Small intestine (tissue), 7 donors: ENCODE data around the gene BRD3. TPM values are rescaled to one million over a fixed set of nuclear protein-coding genes. Genes with fewer than 3 reads are reported as not detected.

Experiments used
- DNase-seq, 2 donors: peaks; one replicate each; pipeline versions ENCODE4 v3.0.0 to v3.0.0-alpha.2; 2013
- FAIRE-seq: peaks from 2 replicates; lab custom pipeline; 2012; peaks lifted over from hg19 to GRCh38; lab: Jason Lieb, UNC
- H3K27ac ChIP-seq, 3 donors: one replicate each; pipeline ENCODE4 v1.5.1; 2013; ENCODE audit warnings: low read length in 2 of 3, mild to moderate bottlenecking in 2 of 3, control low read depth in 1 of 3, inconsistent platforms in 1 of 3, low read depth in 1 of 3, moderate library complexity in 1 of 3
- H3K27me3 ChIP-seq, 3 donors: one replicate each; pipeline ENCODE4 v1.6.1; 2013; ENCODE audit warnings: low read length in 3 of 3, inconsistent platforms in 1 of 3; ENCODE audit not compliant: control insufficient read depth in 3 of 3, insufficient read depth in 3 of 3
- H3K36me3 ChIP-seq, 3 donors: one replicate each; pipeline ENCODE4 v1.6.1; 2013; ENCODE audit warnings: low read length in 3 of 3, inconsistent platforms in 1 of 3, low read depth in 1 of 3, mild to moderate bottlenecking in 1 of 3, moderate library complexity in 1 of 3; ENCODE audit not compliant: control insufficient read depth in 3 of 3, insufficient read depth in 2 of 3
- H3K4me1 ChIP-seq, 3 donors: one replicate each; pipeline ENCODE4 v1.6.1; 2013; ENCODE audit warnings: low read length in 2 of 3, inconsistent platforms in 1 of 3, low read depth in 1 of 3, mild to moderate bottlenecking in 1 of 3, moderate library complexity in 1 of 3; ENCODE audit not compliant: control insufficient read depth in 3 of 3, insufficient read depth in 2 of 3
- H3K4me3 ChIP-seq, 3 donors: one replicate each; pipeline ENCODE4 v1.5.1; 2013; ENCODE audit warnings: low read length in 3 of 3, control low read depth in 1 of 3, inconsistent platforms in 1 of 3, low read depth in 1 of 3, mild to moderate bottlenecking in 1 of 3, moderate library complexity in 1 of 3
- H3K9me3 ChIP-seq, 2 donors: one replicate each; pipeline ENCODE4 v1.6.1; 2013; ENCODE audit warnings: low read depth in 1 of 2, low read length in 1 of 2; ENCODE audit not compliant: control insufficient read depth in 2 of 2, insufficient read depth in 1 of 2
- WGBS, 3 donors: extraction: QIAGEN DNeasy Blood & Tissue Kit; methylation state at CpG; one replicate each; pipeline ENCODE4 v1.1.7; 2013; 5-methylcytosine and 5-hydroxymethylcytosine counted together
- polyA plus RNA-seq, 4 donors: library from polyadenylated mRNA; stranded (reverse) in 3 of 4; unstranded in 1 of 4; fragments of 200-250 nt in 3 of 4; fragments of 120-200 nt in 1 of 4; gene quantifications; one replicate each; pipeline versions ENCODE4 v1.2.1 to v1.2.3, GENCODE V29; 2013
- donor health status: healthy with polysubstance abuse.
- donor health status: control.
- donor health status: control.
- donor health status: Bipolar disorder and iron deficiency.
- donor health status: healthy.

The BRD3 gene
- polyA plus RNA-seq, 4 donors: 4.3 to 23.9 (median 8.5) TPM

DNA sequence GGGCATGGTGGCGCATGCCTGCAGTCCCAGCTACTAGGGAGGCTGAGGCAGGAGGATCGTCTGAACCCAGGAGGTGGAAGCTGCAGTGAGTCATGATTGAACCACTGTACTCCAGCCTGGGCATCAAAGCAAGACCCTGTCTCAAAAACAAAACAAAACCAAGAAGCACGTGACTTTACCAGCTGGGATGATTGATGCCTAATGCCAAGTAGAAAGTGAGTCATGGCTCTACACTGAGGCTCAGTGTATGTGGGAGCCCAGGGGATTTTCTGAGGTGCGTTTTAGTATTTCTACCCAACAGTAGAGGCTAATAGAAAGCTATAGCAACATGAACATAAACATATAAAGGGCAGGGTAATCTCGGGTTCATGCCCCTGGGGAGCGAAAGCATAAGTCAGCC lies 56.4 kb downstream of the BRD3 start:
- FAIRE-seq (no peak), DNase-seq (no peak)
- no peak overlapping the region for H3K27ac ChIP-seq
- H3K27me3 ChIP-seq: peaks cover 0 to 5% (median 0%) of the 10 kb centered on the region in 3 donors
- 78 to 90% (median 88%) methylated on average over 6 of the region's 6 CpGs for WGBS, 3 donors
- peaks cover 1 to 11% of the 10 kb centered on the region in 2 donors for H3K9me3 ChIP-seq
- no peaks in the 10 kb centered on the region for H3K36me3 ChIP-seq
- H3K4me3 ChIP-seq: no peak overlapping the region
- no peaks in the 10 kb centered on the region for H3K4me1 ChIP-seq

DNA sequence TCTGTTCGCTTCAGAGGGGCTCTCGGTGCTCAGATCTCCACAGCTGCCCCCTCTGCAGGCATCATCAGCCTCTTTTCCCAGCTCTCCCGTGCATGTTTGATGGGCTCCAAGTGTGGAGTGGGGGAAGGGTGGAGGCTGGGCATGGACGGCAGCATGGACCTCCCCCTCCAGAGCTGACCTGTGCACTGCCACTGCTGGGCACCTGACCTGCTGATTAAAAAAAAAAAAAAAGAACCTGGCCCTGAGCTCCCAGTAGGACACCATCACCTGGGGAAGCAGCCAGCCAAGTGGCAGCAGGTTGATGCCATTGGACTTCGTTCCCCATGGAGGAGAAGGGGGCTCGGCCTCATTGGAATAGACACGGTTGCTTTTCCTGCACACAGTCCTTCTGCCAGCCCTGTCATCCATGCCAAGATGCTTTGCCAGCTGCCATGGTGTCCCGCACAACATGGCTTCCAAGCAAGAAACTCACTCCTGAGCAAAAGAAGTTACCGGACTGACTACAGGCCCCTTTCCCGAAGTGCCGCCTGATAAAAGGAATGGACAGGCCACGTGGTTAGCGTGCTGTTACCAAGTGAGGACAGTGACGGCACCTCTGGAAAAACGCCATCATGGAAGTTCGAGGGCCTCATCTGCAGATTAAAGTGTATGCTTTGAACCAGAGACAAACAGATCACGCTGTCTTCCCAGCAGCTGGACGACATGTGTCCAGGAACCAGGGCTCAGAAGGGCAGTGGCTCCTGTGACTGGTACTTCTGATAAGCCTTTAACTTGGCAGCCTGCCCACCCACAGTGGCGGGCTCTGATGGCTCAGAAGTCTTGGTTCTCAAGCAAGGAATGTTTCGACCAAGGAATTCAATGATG lies 57.3 kb downstream of the BRD3 start:
- FAIRE-seq: no peak
- no peak overlapping the region for H3K27ac ChIP-seq
- H3K4me1 ChIP-seq: no peaks in the 10 kb centered on the region
- H3K36me3 ChIP-seq: no peaks in the 10 kb centered on the region
- peaks cover 1 to 11% of the 10 kb centered on the region in 2 donors for H3K9me3 ChIP-seq
- WGBS, 3 donors: 39 to 73% (median 48%) methylated on average over 20 of the region's 20 CpGs
- peak in 1 of 2 donors; percentile 39 for DNase-seq
- peaks cover 0 to 5% (median 0%) of the 10 kb centered on the region in 3 donors for H3K27me3 ChIP-seq
- no peak overlapping the region for H3K4me3 ChIP-seq

DNA sequence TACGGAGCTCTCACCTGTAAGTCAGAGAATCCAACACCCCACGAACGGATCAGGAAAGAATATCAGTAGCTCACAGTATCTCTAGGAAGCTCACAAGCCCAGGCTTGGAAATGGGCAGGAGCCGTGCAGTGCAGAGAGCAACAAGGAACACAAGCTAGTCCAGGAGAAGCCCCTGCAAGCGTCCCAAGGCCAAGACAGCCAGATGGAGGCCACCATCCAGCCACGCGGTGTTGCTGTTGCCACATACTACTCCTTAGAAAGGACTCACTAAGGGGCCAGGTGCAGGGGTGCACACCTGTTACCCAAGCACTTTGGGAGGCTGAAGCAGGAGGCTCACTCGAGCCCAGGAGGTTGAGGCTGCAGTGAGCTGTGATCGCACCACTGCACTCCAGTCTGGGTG lies 60.3 kb downstream of the BRD3 start:
- DNase-seq (no peak), FAIRE-seq (no peak)
- H3K4me3 ChIP-seq: no peak overlapping the region
- no peaks in the 10 kb centered on the region for H3K36me3 ChIP-seq
- H3K27ac ChIP-seq: no peak overlapping the region
- H3K4me1 ChIP-seq: no peaks in the 10 kb centered on the region
- H3K9me3 ChIP-seq: no peaks in the 10 kb centered on the region
- 78 to 82% (median 78%) methylated on average over 9 of the region's 9 CpGs for WGBS, 3 donors
- peaks cover 0 to 5% (median 0%) of the 10 kb centered on the region in 3 donors for H3K27me3 ChIP-seq

DNA sequence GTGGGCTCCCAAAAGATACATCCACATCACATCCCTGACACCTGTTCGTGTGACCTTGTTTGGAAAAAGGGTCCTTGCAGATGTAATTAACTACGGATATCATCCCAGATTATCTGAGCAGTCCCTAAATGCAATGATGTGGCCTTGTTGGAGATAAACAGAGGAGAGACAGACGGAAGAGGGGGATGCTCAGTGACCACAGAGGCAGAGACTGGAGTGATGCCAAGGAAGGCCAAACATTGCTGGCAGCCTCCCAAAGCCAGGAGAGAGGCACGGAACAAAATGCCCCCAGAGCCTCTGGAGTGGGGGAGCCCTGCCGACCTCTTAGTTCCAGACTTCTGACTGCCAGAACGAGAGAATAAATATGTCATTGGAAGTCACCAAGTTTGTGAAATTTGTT lies 60.7 kb downstream of the BRD3 start:
- Histone ChIP-seq H3K27ac (no peak overlapping the region), H3K36me3 (no peaks in the 10 kb centered on the region), H3K27me3 (peaks cover 0 to 5% (median 0%) of the 10 kb centered on the region in 3 donors), H3K9me3 (no peaks in the 10 kb centered on the region), H3K4me3 (no peak overlapping the region), H3K4me1 (no peaks in the 10 kb centered on the region)
- WGBS, 3 donors: 49 to 58% (median 56%) methylated on average over 6 of the region's 6 CpGs
- DNase-seq (no peak), FAIRE-seq (no peak)

DNA sequence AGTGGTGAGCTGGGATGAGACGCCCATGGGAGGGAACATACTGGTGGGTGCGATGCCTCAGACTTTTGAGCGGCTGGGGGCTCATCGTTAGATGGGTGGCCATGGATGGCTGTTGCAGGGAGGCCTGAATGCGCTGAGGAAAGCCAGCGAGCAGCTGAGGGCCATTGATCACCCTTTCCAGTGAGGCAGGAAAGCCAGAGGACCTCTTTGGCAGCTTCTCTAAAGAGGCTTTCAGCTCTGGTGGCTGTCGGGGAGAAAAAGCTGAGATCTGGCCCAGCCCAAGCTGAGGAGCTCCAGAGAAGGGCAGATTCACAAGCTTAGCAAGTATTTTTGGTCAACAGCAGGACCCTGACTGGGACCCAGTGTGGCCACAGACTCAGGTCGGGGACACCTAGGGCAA lies 62.4 kb downstream of the BRD3 start:
- peaks cover 0 to 5% (median 0%) of the 10 kb centered on the region in 3 donors for H3K27me3 ChIP-seq
- no peak overlapping the region for H3K4me3 ChIP-seq
- H3K9me3 ChIP-seq: no peaks in the 10 kb centered on the region
- H3K4me1 ChIP-seq: no peaks in the 10 kb centered on the region
- WGBS, 3 donors: 80 to 90% (median 88%) methylated on average over 8 of the region's 8 CpGs
- no peak overlapping the region for H3K27ac ChIP-seq
- no peak for FAIRE-seq
- DNase-seq: no peak
- no peaks in the 10 kb centered on the region for H3K36me3 ChIP-seq

DNA sequence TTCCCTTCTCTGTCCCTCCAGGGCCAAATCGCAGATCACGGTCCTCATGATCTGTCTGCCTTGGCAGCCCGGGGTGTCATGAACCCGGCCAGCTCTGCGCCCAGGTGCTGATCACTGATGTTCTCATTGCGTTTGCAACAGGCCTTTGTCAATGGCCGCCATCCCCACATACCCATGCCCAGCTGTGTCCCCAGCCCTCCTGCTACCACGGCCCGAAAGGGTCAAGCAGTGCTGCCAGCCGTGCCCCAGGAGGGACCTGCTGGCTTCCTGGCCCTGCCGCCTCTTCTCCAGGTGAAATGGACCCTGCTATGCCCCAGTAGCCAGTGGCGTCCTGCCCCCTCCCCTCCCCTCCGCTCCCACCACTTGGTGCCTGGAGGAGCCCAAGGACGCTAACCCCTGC lies 62.9 kb downstream of the BRD3 start:
- FAIRE-seq: no peak
- 73 to 91% (median 76%) methylated on average over 14 of the region's 14 CpGs for WGBS, 3 donors
- Histone ChIP-seq H3K36me3 (no peaks in the 10 kb centered on the region), H3K4me3 (no peak overlapping the region), H3K27ac (no peak overlapping the region), H3K27me3 (peaks cover 0 to 5% (median 0%) of the 10 kb centered on the region in 3 donors), H3K4me1 (no peaks in the 10 kb centered on the region), H3K9me3 (no peaks in the 10 kb centered on the region)
- DNase-seq: no peak

DNA sequence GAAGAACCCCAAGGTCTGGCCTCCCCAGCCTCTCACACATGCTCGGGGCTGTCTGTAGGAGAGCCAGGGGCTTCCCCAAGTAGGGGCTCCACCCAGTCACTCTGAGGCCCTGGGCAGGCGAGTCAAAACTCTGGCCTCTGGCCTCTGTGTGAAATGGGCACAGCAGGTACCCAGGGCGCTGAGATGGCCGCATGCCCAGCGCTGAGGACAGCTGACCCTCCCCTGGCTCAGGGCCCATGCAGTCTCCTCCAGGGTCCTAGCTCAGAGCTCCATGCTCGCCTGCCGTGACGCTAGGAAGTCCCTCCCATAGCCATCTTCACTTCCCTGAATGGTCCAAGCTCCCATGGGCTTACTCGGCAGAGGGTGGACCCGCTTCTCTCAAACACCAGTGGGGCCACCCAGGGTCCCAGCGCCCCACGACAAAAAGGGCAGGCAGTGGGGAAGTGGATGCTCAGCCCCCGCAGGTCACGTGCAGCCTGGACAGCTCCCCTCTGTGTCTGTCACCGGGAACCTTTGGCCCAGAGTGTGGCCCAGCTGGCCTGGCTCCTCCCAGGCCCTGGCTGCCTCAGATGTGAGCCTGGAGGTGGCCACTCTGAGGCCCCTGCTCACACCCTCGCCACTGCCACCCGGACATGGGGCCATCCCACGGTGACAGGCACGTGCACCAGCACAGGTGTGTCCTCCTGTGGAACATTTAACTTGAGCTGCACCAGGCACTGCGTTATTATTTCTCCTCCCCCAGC lies 63.5 kb downstream of the BRD3 start:
- Histone ChIP-seq H3K27me3 (peaks cover 0 to 5% (median 0%) of the 10 kb centered on the region in 3 donors), H3K4me3 (no peak overlapping the region), H3K4me1 (no peaks in the 10 kb centered on the region), H3K36me3 (no peaks in the 10 kb centered on the region), H3K27ac (no peak overlapping the region), H3K9me3 (no peaks in the 10 kb centered on the region)
- DNase-seq (no peak), FAIRE-seq (no peak)
- 39 to 67% (median 57%) methylated on average over 16 to 20 of the region's 20 CpGs for WGBS, 3 donors

DNA sequence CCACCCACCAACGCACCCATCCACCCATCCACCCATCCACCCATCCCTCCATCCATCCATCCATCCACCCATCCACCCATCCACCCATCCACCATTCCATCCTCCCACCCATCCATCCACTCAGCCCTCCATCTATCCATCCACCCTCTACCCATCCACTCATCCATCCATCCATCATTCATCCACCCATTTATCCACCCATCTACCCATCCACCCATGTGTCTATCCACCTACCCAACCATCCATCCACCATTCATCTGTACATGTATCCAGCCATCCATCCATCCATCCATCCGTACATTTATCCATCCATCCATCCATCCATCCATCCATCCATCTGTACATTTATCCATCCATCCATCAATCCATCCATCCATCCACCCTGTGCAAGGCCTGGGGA lies 64.6 kb downstream of the BRD3 start:
- no peak for DNase-seq
- FAIRE-seq: no peak

More for the DNA sequence above, 64.6 kb downstream of the BRD3 start:
- WGBS, 3 donors: 70 to 93% (median 85%) methylated on average over 1 to 2 of the region's 2 CpGs
- H3K36me3 ChIP-seq: no peaks in the 10 kb centered on the region
- H3K4me3 ChIP-seq: no peak overlapping the region
- no peaks in the 10 kb centered on the region for H3K27me3 ChIP-seq
- H3K9me3 ChIP-seq: no peaks in the 10 kb centered on the region
- no peak overlapping the region for H3K27ac ChIP-seq
- no peaks in the 10 kb centered on the region for H3K4me1 ChIP-seq
